H1 (cell line): ENCODE results near the gene FANK1. TPM values are rescaled to one million over a fixed set of nuclear protein-coding genes. Genes with fewer than 3 reads are reported as not detected.

Experiments
- ATF2 ChIP-seq: IDR thresholded peaks from 2 replicates; pipeline ENCODE4 v1.6.1; 2012; ENCODE audit warnings: low read length, inconsistent platforms
- BACH1 ChIP-seq: IDR thresholded peaks from 2 replicates; pipeline ENCODE4 v1.6.1; 2012; ENCODE audit warnings: low read length, improper control_type of control experiment
- POLR2A ChIP-seq, 2 experiments: IDR thresholded peaks; 1 replicate in 1 of 2; 2 replicates in 1 of 2; pipeline ENCODE4 v1.6.1; 2011; ENCODE audit warnings: low read depth in 2 of 2, low read length in 2 of 2, mild to moderate bottlenecking in 2 of 2; ENCODE audit errors: control extremely low read depth in 1 of 2
- RNF2 ChIP-seq: fragments of 200-900, 300-1000 bp; sonication (generic); IDR thresholded peaks from 2 replicates; pipeline ENCODE4 v1.7.1; 2016; ENCODE audit warnings: borderline replicate concordance, low read depth, mild to moderate bottlenecking, antibody characterized with exemption, low read length; ENCODE audit not compliant: poor library complexity, severe bottlenecking; ENCODE audit errors: missing control alignments
- SIX5 ChIP-seq: IDR thresholded peaks from 2 replicates; pipeline ENCODE4 v1.6.1; 2011; ENCODE audit warnings: mild to moderate bottlenecking, low read depth, low read length
- SP1 ChIP-seq: IDR thresholded peaks from 2 replicates; pipeline ENCODE4 v1.6.1; 2011; ENCODE audit warnings: low read depth, low read length
- YY1 ChIP-seq: IDR thresholded peaks from 2 replicates; pipeline ENCODE4 v1.6.1; 2011; ENCODE audit warnings: low read depth, mild to moderate bottlenecking, low read length
- polyA plus RNA-seq, 7 experiments: library from polyadenylated mRNA; depleted of rRNA in 3 of 7; stranded (reverse) in 5 of 7; unstranded in 2 of 7; fragments of >200 nt in 5 of 7; fragments of 200-250 nt in 2 of 7; gene quantifications; 1 replicate in 5 of 7; 2 replicates in 1 of 7; 4 replicates in 1 of 7; pipeline versions ENCODE4 v1.2.1 to v1.2.3, GENCODE V29; 2011 to 2013; ENCODE audit warnings: missing spikeins in 2 of 7, mixed read lengths in 2 of 7
- total RNA-seq: library from RNA; stranded (reverse); fragmentation: NEBNext Ultra II Directional; extraction: Animal tissue kit (Norgen Biotek cat#: 25700); gene quantifications from 2 replicates; pipeline ENCODE4 v1.2.1, GENCODE V29; 2021
- TF ChIP-seq, protein P1 (sequence below): fragments of 300-600 bp; sonication (generic); IDR thresholded peaks from 2 replicates; pipeline ENCODE4 v1.7.1; 2012; ENCODE audit warnings: low read length, moderate library complexity, mild to moderate bottlenecking, inconsistent platforms; ENCODE audit not compliant: insufficient replicate concordance

FANK1 gene
- total and polyA plus RNA-seq, 2 of the 8 experiments (the other 6 are each of a cell fraction or from before 2014, with no cell fraction given), result 1.2 TPM; not detected in 1

DNA sequence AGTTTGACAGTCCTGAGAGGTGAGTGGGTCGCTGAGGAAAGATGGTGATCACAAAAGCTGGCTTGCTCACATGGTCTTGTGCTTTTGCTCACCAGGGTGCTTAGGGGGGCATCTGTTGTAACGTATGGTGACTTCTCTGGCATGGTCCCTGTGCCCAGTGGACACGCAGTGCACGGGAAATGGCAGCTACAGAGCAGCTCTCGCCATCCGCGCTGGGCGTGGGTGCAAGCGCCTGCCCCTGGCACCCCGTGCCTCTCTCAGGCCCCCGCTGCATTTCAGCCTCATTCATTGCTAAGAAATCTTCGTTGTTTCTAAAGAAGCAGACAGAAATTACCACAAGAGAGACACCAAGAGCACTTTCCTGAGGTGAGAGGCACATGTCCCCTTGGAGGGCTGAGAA, 101.2 kb downstream of the FANK1 start (continued):
- TF ChIP-seq, protein P1, sequence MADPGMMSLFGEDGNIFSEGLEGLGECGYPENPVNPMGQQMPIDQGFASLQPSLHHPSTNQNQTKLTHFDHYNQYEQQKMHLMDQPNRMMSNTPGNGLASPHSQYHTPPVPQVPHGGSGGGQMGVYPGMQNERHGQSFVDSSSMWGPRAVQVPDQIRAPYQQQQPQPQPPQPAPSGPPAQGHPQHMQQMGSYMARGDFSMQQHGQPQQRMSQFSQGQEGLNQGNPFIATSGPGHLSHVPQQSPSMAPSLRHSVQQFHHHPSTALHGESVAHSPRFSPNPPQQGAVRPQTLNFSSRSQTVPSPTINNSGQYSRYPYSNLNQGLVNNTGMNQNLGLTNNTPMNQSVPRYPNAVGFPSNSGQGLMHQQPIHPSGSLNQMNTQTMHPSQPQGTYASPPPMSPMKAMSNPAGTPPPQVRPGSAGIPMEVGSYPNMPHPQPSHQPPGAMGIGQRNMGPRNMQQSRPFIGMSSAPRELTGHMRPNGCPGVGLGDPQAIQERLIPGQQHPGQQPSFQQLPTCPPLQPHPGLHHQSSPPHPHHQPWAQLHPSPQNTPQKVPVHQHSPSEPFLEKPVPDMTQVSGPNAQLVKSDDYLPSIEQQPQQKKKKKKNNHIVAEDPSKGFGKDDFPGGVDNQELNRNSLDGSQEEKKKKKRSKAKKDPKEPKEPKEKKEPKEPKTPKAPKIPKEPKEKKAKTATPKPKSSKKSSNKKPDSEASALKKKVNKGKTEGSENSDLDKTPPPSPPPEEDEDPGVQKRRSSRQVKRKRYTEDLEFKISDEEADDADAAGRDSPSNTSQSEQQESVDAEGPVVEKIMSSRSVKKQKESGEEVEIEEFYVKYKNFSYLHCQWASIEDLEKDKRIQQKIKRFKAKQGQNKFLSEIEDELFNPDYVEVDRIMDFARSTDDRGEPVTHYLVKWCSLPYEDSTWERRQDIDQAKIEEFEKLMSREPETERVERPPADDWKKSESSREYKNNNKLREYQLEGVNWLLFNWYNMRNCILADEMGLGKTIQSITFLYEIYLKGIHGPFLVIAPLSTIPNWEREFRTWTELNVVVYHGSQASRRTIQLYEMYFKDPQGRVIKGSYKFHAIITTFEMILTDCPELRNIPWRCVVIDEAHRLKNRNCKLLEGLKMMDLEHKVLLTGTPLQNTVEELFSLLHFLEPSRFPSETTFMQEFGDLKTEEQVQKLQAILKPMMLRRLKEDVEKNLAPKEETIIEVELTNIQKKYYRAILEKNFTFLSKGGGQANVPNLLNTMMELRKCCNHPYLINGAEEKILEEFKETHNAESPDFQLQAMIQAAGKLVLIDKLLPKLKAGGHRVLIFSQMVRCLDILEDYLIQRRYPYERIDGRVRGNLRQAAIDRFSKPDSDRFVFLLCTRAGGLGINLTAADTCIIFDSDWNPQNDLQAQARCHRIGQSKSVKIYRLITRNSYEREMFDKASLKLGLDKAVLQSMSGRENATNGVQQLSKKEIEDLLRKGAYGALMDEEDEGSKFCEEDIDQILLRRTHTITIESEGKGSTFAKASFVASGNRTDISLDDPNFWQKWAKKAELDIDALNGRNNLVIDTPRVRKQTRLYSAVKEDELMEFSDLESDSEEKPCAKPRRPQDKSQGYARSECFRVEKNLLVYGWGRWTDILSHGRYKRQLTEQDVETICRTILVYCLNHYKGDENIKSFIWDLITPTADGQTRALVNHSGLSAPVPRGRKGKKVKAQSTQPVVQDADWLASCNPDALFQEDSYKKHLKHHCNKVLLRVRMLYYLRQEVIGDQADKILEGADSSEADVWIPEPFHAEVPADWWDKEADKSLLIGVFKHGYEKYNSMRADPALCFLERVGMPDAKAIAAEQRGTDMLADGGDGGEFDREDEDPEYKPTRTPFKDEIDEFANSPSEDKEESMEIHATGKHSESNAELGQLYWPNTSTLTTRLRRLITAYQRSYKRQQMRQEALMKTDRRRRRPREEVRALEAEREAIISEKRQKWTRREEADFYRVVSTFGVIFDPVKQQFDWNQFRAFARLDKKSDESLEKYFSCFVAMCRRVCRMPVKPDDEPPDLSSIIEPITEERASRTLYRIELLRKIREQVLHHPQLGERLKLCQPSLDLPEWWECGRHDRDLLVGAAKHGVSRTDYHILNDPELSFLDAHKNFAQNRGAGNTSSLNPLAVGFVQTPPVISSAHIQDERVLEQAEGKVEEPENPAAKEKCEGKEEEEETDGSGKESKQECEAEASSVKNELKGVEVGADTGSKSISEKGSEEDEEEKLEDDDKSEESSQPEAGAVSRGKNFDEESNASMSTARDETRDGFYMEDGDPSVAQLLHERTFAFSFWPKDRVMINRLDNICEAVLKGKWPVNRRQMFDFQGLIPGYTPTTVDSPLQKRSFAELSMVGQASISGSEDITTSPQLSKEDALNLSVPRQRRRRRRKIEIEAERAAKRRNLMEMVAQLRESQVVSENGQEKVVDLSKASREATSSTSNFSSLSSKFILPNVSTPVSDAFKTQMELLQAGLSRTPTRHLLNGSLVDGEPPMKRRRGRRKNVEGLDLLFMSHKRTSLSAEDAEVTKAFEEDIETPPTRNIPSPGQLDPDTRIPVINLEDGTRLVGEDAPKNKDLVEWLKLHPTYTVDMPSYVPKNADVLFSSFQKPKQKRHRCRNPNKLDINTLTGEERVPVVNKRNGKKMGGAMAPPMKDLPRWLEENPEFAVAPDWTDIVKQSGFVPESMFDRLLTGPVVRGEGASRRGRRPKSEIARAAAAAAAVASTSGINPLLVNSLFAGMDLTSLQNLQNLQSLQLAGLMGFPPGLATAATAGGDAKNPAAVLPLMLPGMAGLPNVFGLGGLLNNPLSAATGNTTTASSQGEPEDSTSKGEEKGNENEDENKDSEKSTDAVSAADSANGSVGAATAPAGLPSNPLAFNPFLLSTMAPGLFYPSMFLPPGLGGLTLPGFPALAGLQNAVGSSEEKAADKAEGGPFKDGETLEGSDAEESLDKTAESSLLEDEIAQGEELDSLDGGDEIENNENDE, result no peak
- TF ChIP-seq SIX5, result no peak
- TF ChIP-seq BACH1, result no peak
- TF ChIP-seq SP1, result no peak
- TF ChIP-seq YY1, result no peak
- no peak for TF ChIP-seq ATF2
- TF ChIP-seq RNF2, result no peak
- no peak for TF ChIP-seq POLR2A (IDR thresholded peaks at IDR 0.05; ENCODE audit: control extremely low read depth in 1 of 2, low read depth in 2 of 2, low read length in 2 of 2)
- TF ChIP-seq, all 59 proteins: peak for 0
